BLaER1 treated with 17β-estradiol and CSF1 and Interleukin-3, amounts not matched to agents 10 nM and 100 nM (cell line): Measurements from ENCODE around the gene TLL1.

Experiments
- H3K27ac ChIP-seq, 11 experiments: shearing (Covaris generic); formaldehyde crosslinking; 2 replicates each; pipeline ENCODE4 v1.8.1; 2022
- H3K27me3 ChIP-seq, 11 experiments: shearing (Covaris generic); formaldehyde crosslinking; 2 replicates each; pipeline ENCODE4 v1.8.1; 2022
- H3K36me3 ChIP-seq, 11 experiments: shearing (Covaris generic); formaldehyde crosslinking; 2 replicates each; pipeline ENCODE4 v1.8.1; 2022
- H3K4me1 ChIP-seq, 10 experiments: shearing (Covaris generic); formaldehyde crosslinking; 2 replicates each; pipeline ENCODE4 v1.8.1; 2022
- H3K4me2 ChIP-seq, 11 experiments: shearing (Covaris generic); formaldehyde crosslinking; 2 replicates each; pipeline ENCODE4 v1.8.1; 2022
- H3K4me3 ChIP-seq, 10 experiments: shearing (Covaris generic); formaldehyde crosslinking; 2 replicates each; pipeline ENCODE4 v1.8.1; 2022
- H3K9ac ChIP-seq, 11 experiments: shearing (Covaris generic); formaldehyde crosslinking; 2 replicates each; pipeline ENCODE4 v1.8.1; 2022
- H3K9me3 ChIP-seq, 11 experiments: shearing (Covaris generic); formaldehyde crosslinking; replicated peaks in 1 of 11; 2 replicates each; pipeline ENCODE4 v1.8.1; 2022
- H4K20me1 ChIP-seq, 11 experiments: shearing (Covaris generic); formaldehyde crosslinking; 2 replicates each; pipeline ENCODE4 v1.8.1; 2022
- Cebpa-rat ChIP-seq, 11 experiments: shearing (Covaris generic); IDR thresholded peaks; 2 replicates each; pipeline ENCODE4 v1.8.1; 2022

Gene TLL1

GRCh38 chr4:166144607-166145006 lies 271.6 kb downstream of the TLL1 start:
- Histone ChIP-seq H3K9me3 (no peaks in the 10 kb centered on the region), H3K27ac (no peak overlapping the region), H3K27me3 (no peaks in the 10 kb centered on the region), H3K36me3 (no peaks in the 10 kb centered on the region), H3K4me2 (no peak overlapping the region), H3K4me3 (no peak overlapping the region), H4K20me1 (no peaks in the 10 kb centered on the region), H3K9ac (no peak overlapping the region), H3K4me1 (no peaks in the 10 kb centered on the region)
- TF ChIP-seq Cebpa-rat (IDR thresholded peaks at IDR 0.05): no peak

DNA sequence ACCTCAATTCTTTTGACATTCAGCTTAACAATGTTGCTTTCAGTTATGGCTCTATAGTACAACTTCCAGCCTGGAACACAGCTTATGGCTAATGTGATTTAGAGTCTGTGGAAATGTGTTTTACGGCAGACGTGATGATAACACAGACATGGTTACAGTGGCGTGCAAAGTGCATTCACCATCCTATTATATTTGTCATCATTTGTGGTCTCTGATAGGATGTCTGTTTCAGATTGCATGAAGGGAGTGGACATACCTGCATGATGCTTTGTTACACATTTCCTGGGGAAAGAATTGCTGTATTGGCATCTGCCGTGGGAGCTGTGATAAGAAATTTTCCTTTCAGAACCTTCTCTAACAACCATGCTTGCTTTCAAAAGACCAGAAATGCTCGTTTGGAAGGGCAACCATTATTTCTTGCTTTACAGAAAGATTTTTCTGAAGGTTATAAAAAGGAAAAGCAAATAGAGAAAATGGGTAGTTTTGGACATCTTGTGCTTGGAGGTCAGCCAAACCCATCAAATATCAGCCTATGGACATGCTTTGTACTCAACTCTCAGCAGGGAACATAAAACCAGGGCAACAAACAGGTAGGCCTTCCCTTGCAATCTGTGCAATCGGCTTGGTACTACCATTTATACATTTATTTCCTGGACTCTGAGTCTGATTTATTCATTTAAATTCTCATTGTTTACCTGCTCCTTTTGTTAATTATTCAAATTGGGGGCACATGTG lies 273.9 kb downstream of the TLL1 start:
- no peak for TF ChIP-seq Cebpa-rat (IDR thresholded peaks at IDR 0.05)
- Histone ChIP-seq H3K27me3 (no peaks in the 10 kb centered on the region), H3K4me2 (no peak overlapping the region), H3K9ac (no peak overlapping the region), H3K9me3 (no peaks in the 10 kb centered on the region), H4K20me1 (no peaks in the 10 kb centered on the region), H3K4me3 (no peak overlapping the region), H3K36me3 (no peaks in the 10 kb centered on the region), H3K27ac (no peak overlapping the region), H3K4me1 (no peaks in the 10 kb centered on the region)
